Ovary (tissue), 9 donors: ENCODE results near the gene CEP112. TPM values are rescaled to one million over a fixed set of nuclear protein-coding genes. Genes with fewer than 3 reads are reported as not detected.

Experiments used
- DNase-seq, 5 donors: peaks; one replicate each; pipeline ENCODE4 v3.0.0-alpha.2; 2019 to 2020
- H3K27ac ChIP-seq, 2 donors: fragments of 200-600 bp; one replicate each; pipeline versions ENCODE4 v1.5.1 to v1.8.0; 2019 to 2022
- H3K27me3 ChIP-seq: fragments of 200-600 bp; one replicate; pipeline ENCODE4 v1.8.0; 2022
- H3K36me3 ChIP-seq: fragments of 200-600 bp; sonication (generic); one replicate; pipeline ENCODE4 v1.5.1; 2019
- H3K4me1 ChIP-seq: one replicate; pipeline ENCODE4 v1.8.1; 2013; ENCODE audit warnings: mild to moderate bottlenecking, moderate library complexity; ENCODE audit not compliant: insufficient read depth
- H3K4me3 ChIP-seq: fragments of 200-600 bp; sonication (generic); one replicate; pipeline ENCODE4 v1.5.1; 2017
- H3K9me3 ChIP-seq, 2 donors: fragments of 200-600 bp in 1 of 2; sonication (generic) in 1 of 2; one replicate each; pipeline versions ENCODE4 v1.5.1 to v1.8.1; 2013 to 2019; ENCODE audit warnings: mild to moderate bottlenecking in 1 of 2, moderate library complexity in 1 of 2
- CTCF ChIP-seq, 3 donors: fragments of 450-650 bp in 2 of 3; fragments of 200-600 bp in 1 of 3; IDR thresholded peaks; one replicate each; pipeline versions ENCODE4 v1.5.1 to v1.8.0; 2016 to 2022; ENCODE audit warnings: antibody characterized with exemption in 3 of 3, mild to moderate bottlenecking in 1 of 3
- EP300 ChIP-seq: sonication (generic); formaldehyde crosslinking; IDR thresholded peaks from one replicate; pipeline ENCODE4 v1.6.1; 2017; ENCODE audit warnings: antibody characterized with exemption
- POLR2A ChIP-seq: fragments of 450-650 bp; IDR thresholded peaks from one replicate; pipeline ENCODE4 v1.6.1; 2017; ENCODE audit warnings: antibody characterized with exemption, mild to moderate bottlenecking, moderate library complexity
- WGBS, 3 donors: extraction: QIAGEN DNeasy Blood & Tissue Kit in 1 of 3; methylation state at CpG; one replicate each; pipeline versions ENCODE4 v1.1.5 to v1.1.7; 2013 to 2017; 5-methylcytosine and 5-hydroxymethylcytosine counted together
- intact Hi-C, 4 donors: fragments of 100-400 bp; cut with DNase I; formaldehyde crosslinking; loops; one replicate each; pipeline versions ENCODE4 v1.11.0 to v1.15.1; 2022 to 2023
- polyA plus RNA-seq, 2 donors: library from polyadenylated mRNA; stranded (reverse); fragments of 200-250 nt in 1 of 2; fragments of 350-450 nt in 1 of 2; fragmentation: Illumina TruSeq in 1 of 2; extraction: RNeasy Lipid Tissue Mini Kit (QIAGEN cat#74804) in 1 of 2; gene quantifications; one replicate each; pipeline ENCODE4 v1.2.3, GENCODE V29; 2013 to 2014
- total RNA-seq, 7 donors: library from RNA; depleted of rRNA in 2 of 7; stranded (reverse); fragments of >200 nt in 2 of 7; fragmentation: NEBNext Ultra II Directional in 3 of 7; extraction: Animal tissue kit (Norgen Biotek cat#: 25700) in 3 of 7; gene quantifications; one replicate each; pipeline versions ENCODE4 v1.1.0 to v1.2.4, GENCODE V29; 2016 to 2023
- donor health status: DM: no; HTN: no; CAD: no; lungs with moderate emphysema.
- donor health status: DM: no; HTN: no; CAD: no.
- donor health status: Bipolar disorder and iron deficiency.
- donor health status: DM: yes; HTN: yes; CAD: no.
- donor health status: DM: no; HTN: no; CAD: no.
- donor health status: DM: yes; HTN: yes; CAD: no.

The CEP112 gene
- total and polyA plus RNA-seq, 9 donors, result 9.3 to 25.5 (median 16.9) TPM

- TF ChIP-seq EP300 (no peak), POLR2A (no peak), CTCF (IDR thresholded peaks at IDR 0.05) (no peak)
- H3K27me3 ChIP-seq, result no peaks in the 10 kb centered on the region
- intact Hi-C loops, result no loop called here
These were observed 148.5 kb downstream of the CEP112 start for GRCh38 chr17:66043419-66043818.

GRCh38 chr17:66040402-66040801, 151.5 kb downstream of the CEP112 start:
- no peaks in the 10 kb centered on the region for H3K27me3 ChIP-seq
- intact Hi-C loops, result no loop called here
- no peak for DNase-seq
- H3K4me3 ChIP-seq, result no peak overlapping the region
- TF ChIP-seq CTCF (IDR thresholded peaks at IDR 0.05) (no peak), EP300 (no peak), POLR2A (no peak)
- H3K4me1 ChIP-seq, result no peaks in the 10 kb centered on the region
- no peaks in the 10 kb centered on the region for H3K36me3 ChIP-seq
- no peaks in the 10 kb centered on the region for H3K9me3 ChIP-seq
- no peak overlapping the region for H3K27ac ChIP-seq
- WGBS, 3 donors, result 79 to 88% (median 86%) methylated on average over 4 of the region's 4 CpGs

More at GRCh38 chr17:66043419-66043818, 148.5 kb downstream of the CEP112 start:
- H3K4me1 ChIP-seq, result no peaks in the 10 kb centered on the region
- no peak overlapping the region for H3K27ac ChIP-seq
- no peak overlapping the region for H3K4me3 ChIP-seq
- no peak for DNase-seq
- 23 to 63% (median 37%) methylated on average over 3 of the region's 3 CpGs for whole genome bisulfite sequencing, 3 donors
- no peaks in the 10 kb centered on the region for H3K9me3 ChIP-seq
- H3K36me3 ChIP-seq, result no peaks in the 10 kb centered on the region

GRCh38 chr17:66038125-66038524, 153.8 kb downstream of the CEP112 start:
- Histone ChIP-seq H3K4me3 (no peak overlapping the region), H3K9me3 (no peaks in the 10 kb centered on the region), H3K36me3 (no peaks in the 10 kb centered on the region), H3K4me1 (no peaks in the 10 kb centered on the region), H3K27me3 (no peaks in the 10 kb centered on the region), H3K27ac (no peak overlapping the region)
- DNase-seq, result no peak
- WGBS, 3 donors, result 17 to 27% (median 21%) methylated on average over 3 of the region's 3 CpGs
- TF ChIP-seq POLR2A (no peak), EP300 (no peak), CTCF (IDR thresholded peaks at IDR 0.05) (no peak)
- intact Hi-C loops, result no loop called here

- TF ChIP-seq EP300 (no peak), CTCF (IDR thresholded peaks at IDR 0.05) (no peak), POLR2A (no peak)
- no peaks in the 10 kb centered on the region for H3K36me3 ChIP-seq
- no peaks in the 10 kb centered on the region for H3K4me1 ChIP-seq
- intact Hi-C loops, result no loop called here
- WGBS, 3 donors, result 91 to 94% (median 93%) methylated on average over 3 of the region's 3 CpGs
- H3K9me3 ChIP-seq, result no peaks in the 10 kb centered on the region
- H3K27me3 ChIP-seq, result no peaks in the 10 kb centered on the region
- no peak for DNase-seq
- H3K27ac ChIP-seq, result no peak overlapping the region
- no peak overlapping the region for H3K4me3 ChIP-seq
These were observed 154.7 kb downstream of the CEP112 start for GRCh38 chr17:66037221-66037620.
